B cell (primary cell): ENCODE data around the gene POLR2A. TPM values are rescaled to one million over a fixed set of nuclear protein-coding genes. Genes with fewer than 3 reads are reported as not detected.
"Not testable (repeated sequence)": the region's sequence is repeated elsewhere in the genome, so short reads cannot be mapped to it uniquely, and the experiment has no call there.

Experiments
- ATAC-seq: fragments of 200-7000 bp; cut with Tn5 transposase; one replicate; pipeline ENCODE4 v1.10.0; 2021; ENCODE audit warnings: low read depth, mild to moderate bottlenecking, moderate number of reproducible peaks, moderate library complexity
- CTCF ChIA-PET: fragments of 350-600 bp; sonication (Branson Sonifier 250); formaldehyde crosslinking; loops from one replicate; lab custom pipeline; 2021; ENCODE audit warnings: antibody characterized with exemption, inconsistent platforms; lab: Charles Lee
- POLR2A ChIA-PET: fragments of 350-600 bp; sonication (Branson Sonifier 250); formaldehyde crosslinking; loops from one replicate; lab custom pipeline; 2021; ENCODE audit warnings: antibody characterized with exemption; lab: Charles Lee
- DNase-seq: peaks from one replicate; pipeline ENCODE4 v3.0.0; 2013
- H2AFZ ChIP-seq: 2 replicates; pipeline ENCODE4 v1.6.1; 2012; ENCODE audit warnings: mild to moderate bottlenecking, low read depth, low read length; ENCODE audit not compliant: insufficient read depth, poor library complexity, severe bottlenecking
- H3K27ac ChIP-seq, 2 donors: 1 replicate in 1 of 2; 2 replicates in 1 of 2; pipeline ENCODE4 v1.5.1; 2012 to 2013; ENCODE audit warnings: low read length in 2 of 2, mild to moderate bottlenecking in 2 of 2, moderate library complexity in 1 of 2
- H3K27me3 ChIP-seq, 4 experiments: fragments of 200-600 bp in 1 of 4; sonication (generic) in 1 of 4; replicated peaks in 1 of 4; 1 replicate in 2 of 4; 2 replicates in 2 of 4; pipeline versions ENCODE4 v1.6.1 to v1.7.0; 2013 to 2016; ENCODE audit warnings: low read length in 3 of 4, mild to moderate bottlenecking in 2 of 4, mixed read lengths in 1 of 4, moderate library complexity in 1 of 4; ENCODE audit not compliant: insufficient read depth in 4 of 4, control insufficient read depth in 3 of 4; ENCODE audit errors: control extremely low read depth in 1 of 4
- H3K36me3 ChIP-seq, 2 experiments: replicated peaks in 1 of 2; 1 replicate in 1 of 2; 2 replicates in 1 of 2; pipeline versions ENCODE4 v1.6.1 to v1.7.1; 2013; ENCODE audit warnings: low read length in 1 of 2; ENCODE audit not compliant: insufficient read depth in 2 of 2, control insufficient read depth in 1 of 2; ENCODE audit errors: control extremely low read depth in 1 of 2, extremely low read depth in 1 of 2
- H3K4me1 ChIP-seq, 2 donors: fragments of 200-600 bp in 1 of 2; sonication (generic) in 1 of 2; 1 replicate in 1 of 2; 2 replicates in 1 of 2; pipeline versions ENCODE4 v1.5.1 to v1.6.1; 2013 to 2017; ENCODE audit warnings: low read length in 2 of 2; ENCODE audit not compliant: control insufficient read depth in 2 of 2, insufficient read depth in 2 of 2
- H3K4me2 ChIP-seq: replicated peaks from 2 replicates; pipeline ENCODE3; 2012; ENCODE audit warnings: mild to moderate bottlenecking, low read depth, low read length; ENCODE audit not compliant: poor library complexity, severe bottlenecking
- H3K4me3 ChIP-seq, 5 experiments: fragments of 200-600 bp in 1 of 5; sonication (generic) in 1 of 5; 1 replicate in 3 of 5; 2 replicates in 2 of 5; pipeline versions ENCODE4 v1.5.1 to v1.7.0; 2011 to 2016; ENCODE audit warnings: low read length in 4 of 5, mild to moderate bottlenecking in 4 of 5, low read depth in 2 of 5, control low read depth in 1 of 5, moderate library complexity in 1 of 5; ENCODE audit not compliant: insufficient read depth in 1 of 5; ENCODE audit errors: control extremely low read depth in 1 of 5, extremely low read depth in 1 of 5
- H3K79me2 ChIP-seq: fragments of 200-600 bp; sonication (generic); one replicate; pipeline ENCODE4 v1.6.0; 2016; ENCODE audit warnings: low read length; ENCODE audit not compliant: control insufficient read depth, insufficient read depth
- H3K9ac ChIP-seq: fragments of 200-600 bp; sonication (generic); 2 replicates; pipeline ENCODE4 v1.6.1; 2017; ENCODE audit warnings: mild to moderate bottlenecking, low read length, moderate library complexity
- H3K9me3 ChIP-seq, 3 donors: one replicate each; pipeline versions ENCODE4 v1.6.1 to v1.7.1; 2013; ENCODE audit warnings: low read length in 2 of 3; ENCODE audit not compliant: control insufficient read depth in 2 of 3, insufficient read depth in 1 of 3; ENCODE audit errors: control extremely low read depth in 1 of 3
- H4K20me1 ChIP-seq: 2 replicates; pipeline ENCODE4 v1.6.0; 2012; ENCODE audit warnings: mild to moderate bottlenecking, low read length; ENCODE audit not compliant: insufficient read depth, control insufficient read depth, poor library complexity, severe bottlenecking
- H3K27ac Mint-ChIP-seq: one replicate; pipeline ENCODE4 v1.8.0; 2021; ENCODE audit warnings: mixed read lengths
- H3K27me3 Mint-ChIP-seq: one replicate; pipeline ENCODE4 v1.8.0; 2021; ENCODE audit warnings: mixed read lengths
- H3K4me1 Mint-ChIP-seq: one replicate; pipeline ENCODE4 v1.8.0; 2021; ENCODE audit warnings: mixed read lengths
- H3K4me3 Mint-ChIP-seq: one replicate; pipeline ENCODE4 v1.8.0; 2021; ENCODE audit warnings: mixed read lengths
- H3K9me3 Mint-ChIP-seq: one replicate; pipeline ENCODE4 v1.8.0; 2022; ENCODE audit warnings: mixed read lengths; ENCODE audit not compliant: insufficient read depth
- CTCF ChIP-seq: fragments of 200-600 bp; IDR thresholded peaks from one replicate; pipeline ENCODE4 v1.8.0; 2022; ENCODE audit warnings: antibody characterized with exemption, mild to moderate bottlenecking
- EZH2 ChIP-seq: IDR thresholded peaks from 2 replicates; pipeline ENCODE4 v1.6.1; 2012; ENCODE audit warnings: borderline replicate concordance, low read depth, mild to moderate bottlenecking, moderate library complexity, low read length; ENCODE audit not compliant: insufficient read depth, poor library complexity, severe bottlenecking
- WGBS: methylation state at CpG from one replicate; pipeline ENCODE4 v1.1.5; 2013; ENCODE audit warnings: missing lambda C conversion rate; ENCODE audit not compliant: insufficient coverage; 5-methylcytosine and 5-hydroxymethylcytosine counted together
- intact Hi-C: fragments of 100-400 bp; cut with micrococcal nuclease; formaldehyde crosslinking; loops from one replicate; pipeline ENCODE4 v1.10.0; 2022
- polyA plus RNA-seq: library from polyadenylated mRNA; depleted of rRNA; stranded (reverse); fragments of >200 nt; gene quantifications from 2 replicates; pipeline ENCODE4 v1.2.3, GENCODE V29; 2012
- total RNA-seq, 2 donors: library from RNA; stranded (reverse); fragments of 120-200 nt in 1 of 2; gene quantifications; 1 replicate in 1 of 2; 2 replicates in 1 of 2; pipeline versions ENCODE4 v1.2.3 to v1.2.4, GENCODE V29; 2013 to 2022

The POLR2A gene
- total and polyA plus RNA-seq, 2 donors (not counting 1 experiment from before 2014, with no cell fraction given), result 56.5 to 225 TPM

- Histone ChIP-seq H3K4me1 (peaks cover 31 to 56% of the 10 kb centered on the region in 2 donors), H3K79me2 (peaks cover 92% of the 10 kb centered on the region), H3K27ac (peak overlapping the region; percentile 64 to 95)
Measured at GRCh38 chr17:7480089-7480384, 4.1 kb upstream of the POLR2A start.

GRCh38 chr17:7481275-7481674, 2.9 kb upstream of the POLR2A start, which contains the start of gene SLC35G6:
Gene SLC35G6, plus strand, starts transcription at chr17:7481446. Its CDS starts 71 bp downstream, at chr17:7481517.
- Mint-ChIP-seq H3K4me3 (peak within 1 kb of the TSS; percentile 97), H3K27ac (peak within 1 kb of the TSS; percentile 96), H3K4me1 (peaks cover 72% of the 10 kb centered on the region)
- H3K27me3 ChIP-seq, H3K9ac ChIP-seq, H3K9me3 ChIP-seq, ATAC-seq, H3K27me3 Mint-ChIP-seq, DNase-seq, H3K36me3 ChIP-seq, H3K9me3 Mint-ChIP-seq, intact Hi-C loops: not testable (repeated sequence)
- Histone ChIP-seq H3K79me2 (peaks cover 92% of the 10 kb centered on the region), H3K4me2 (peak within 1 kb of the TSS; percentile 93), H2AFZ (peak within 1 kb of the TSS; percentile 91), H4K20me1 (peaks cover 39% of the 10 kb centered on the region), H3K27ac (peak within 1 kb of the TSS; percentile 64 to 95), H3K4me3 (peak within 1 kb of the TSS in 2 of 5 experiments; percentile 79 to 88), H3K4me1 (peaks cover 34 to 61% of the 10 kb centered on the region in 2 donors)
- CTCF ChIA-PET, result interaction anchor here (0.6 to 2.3 kb wide), 2 partner anchors 25 to 44 kb away, joined by 3 to 15 read pairs; no protein-coding TSS in a partner anchor
- no CpG with 5 or more reads among the region's 4 CpGs for whole genome bisulfite sequencing
- POLR2A ChIA-PET, result interaction anchor here (0.5 to 1.2 kb wide), 5 partner anchors 44 to 263 kb away, joined by 3 to 5 read pairs (median 3); no protein-coding TSS in a partner anchor

More at GRCh38 chr17:7480089-7480384, 4.1 kb upstream of the POLR2A start:
- Histone ChIP-seq H3K27me3 (no peaks in the 10 kb centered on the region), H4K20me1 (peaks cover 39% of the 10 kb centered on the region), H3K4me3 (peak overlapping the region; percentile 63 to 88 (median 70)), H2AFZ (peak overlapping the region; percentile 91), H3K9me3 (no peaks in the 10 kb centered on the region), H3K9ac (peak overlapping the region; percentile 98), H3K36me3 (no peaks in the 10 kb centered on the region), H3K4me2 (peak overlapping the region; percentile 93)
- Mint-ChIP-seq H3K9me3 (no peaks in the 10 kb centered on the region), H3K27me3 (no peaks in the 10 kb centered on the region), H3K4me1 (peaks cover 70% of the 10 kb centered on the region), H3K4me3 (peak overlapping the region; percentile 97), H3K27ac (peak overlapping the region; percentile 96)
- intact Hi-C loops, result no loop called here
- DNase-seq (no peak), ATAC-seq (no peak)
- no peak for TF ChIP-seq CTCF
- no peak for TF ChIP-seq EZH2
- ChIA-PET POLR2A (interaction anchor here (0.6 to 1.5 kb wide), 10 partner anchors 9 to 241 kb away, joined by 3 to 9 read pairs (median 4); partner anchors contain the start of genes CD68, MPDU1, PHF23 and TMEM256), CTCF (interaction anchor here (0.6 to 2.3 kb wide), 6 partner anchors 35 to 150 kb away, joined by 3 to 15 read pairs (median 4); no protein-coding TSS in a partner anchor)
- WGBS, result 9% methylated on average over 6 of the region's 8 CpGs

GRCh38 chr17:7481842-7482741, 2.1 kb upstream of the POLR2A start:
- not testable (repeated sequence) for H3K9me3 ChIP-seq, H3K9ac ChIP-seq, ATAC-seq, H3K27me3 Mint-ChIP-seq, H2AFZ ChIP-seq, H3K9me3 Mint-ChIP-seq, H3K4me2 ChIP-seq, DNase-seq, H3K27me3 ChIP-seq, H3K36me3 ChIP-seq, H3K4me3 ChIP-seq
- H4K20me1 ChIP-seq, result peaks cover 38% of the 10 kb centered on the region
- H3K4me3 Mint-ChIP-seq, result peak overlapping the region; percentile 99
- H3K79me2 ChIP-seq, result peaks cover 92% of the 10 kb centered on the region
- intact Hi-C loops, result loop anchor here (2.0 kb wide), 1 partner anchor 277 kb away; no protein-coding TSS in a partner anchor
- POLR2A ChIA-PET, result interaction anchor here (0.5 to 1.2 kb wide), 2 partner anchors 45 to 82 kb away, joined by 3 read pairs; no protein-coding TSS in a partner anchor
- CTCF ChIA-PET, result interaction anchor here (0.6 to 3.5 kb wide), 3 partner anchors 26 to 45 kb away, joined by 3 to 17 read pairs (median 15); no protein-coding TSS in a partner anchor
- peak overlapping the region in 1 of 2 donors; percentile 15 for H3K27ac ChIP-seq
- peaks cover 72% of the 10 kb centered on the region for H3K4me1 Mint-ChIP-seq
- peak overlapping the region; percentile 100 for H3K27ac Mint-ChIP-seq
- peaks cover 36 to 62% of the 10 kb centered on the region in 2 donors for H3K4me1 ChIP-seq
- 97% methylated on average over 26 of the region's 31 CpGs for WGBS
